DMS153 treated with DMSO at 0.1 percent for 48 hours (cell line): Measurements from ENCODE around the gene EDRF1.
"Not testable (repeated sequence)": the region's sequence is repeated elsewhere in the genome, so short reads cannot be mapped to it uniquely, and the experiment has no call there.

ENCODE experiments used
- DNase-seq: peaks from one replicate; lab custom pipeline; 2025; ENCODE audit not compliant: unreplicated experiment; lab: John Stamatoyannopoulos, UW

Gene EDRF1

GRCh38 chr10:125707541-125708468 lies 11.7 kb upstream of the EDRF1 start:
- no peak for DNase-seq

DNA sequence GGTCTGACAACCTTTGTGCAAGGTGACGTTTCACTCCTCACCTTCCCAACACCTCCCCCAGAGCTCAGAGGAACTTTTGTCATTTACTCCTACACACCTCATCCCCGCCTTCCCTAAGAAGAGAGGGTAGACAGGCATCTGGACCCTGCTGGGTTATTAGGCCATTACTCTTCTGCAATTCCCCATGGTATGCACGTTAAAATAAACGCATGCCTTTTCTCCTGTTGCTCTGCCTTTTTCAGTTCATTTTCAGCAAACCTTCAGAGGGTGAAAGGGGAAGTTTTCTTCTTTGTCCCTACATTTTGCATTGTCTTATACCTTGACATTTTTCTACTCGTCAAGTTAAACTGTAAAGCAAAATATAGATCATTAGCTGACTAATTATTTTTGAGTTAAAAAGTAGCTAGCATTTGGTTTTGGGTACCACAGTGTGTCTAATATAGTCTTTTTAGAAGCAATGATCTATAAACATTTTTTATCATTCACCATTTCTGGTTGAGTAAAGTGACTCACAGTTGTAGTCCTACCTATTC lies 10.5 kb upstream of the EDRF1 start:
- no peak for DNase-seq

DNA sequence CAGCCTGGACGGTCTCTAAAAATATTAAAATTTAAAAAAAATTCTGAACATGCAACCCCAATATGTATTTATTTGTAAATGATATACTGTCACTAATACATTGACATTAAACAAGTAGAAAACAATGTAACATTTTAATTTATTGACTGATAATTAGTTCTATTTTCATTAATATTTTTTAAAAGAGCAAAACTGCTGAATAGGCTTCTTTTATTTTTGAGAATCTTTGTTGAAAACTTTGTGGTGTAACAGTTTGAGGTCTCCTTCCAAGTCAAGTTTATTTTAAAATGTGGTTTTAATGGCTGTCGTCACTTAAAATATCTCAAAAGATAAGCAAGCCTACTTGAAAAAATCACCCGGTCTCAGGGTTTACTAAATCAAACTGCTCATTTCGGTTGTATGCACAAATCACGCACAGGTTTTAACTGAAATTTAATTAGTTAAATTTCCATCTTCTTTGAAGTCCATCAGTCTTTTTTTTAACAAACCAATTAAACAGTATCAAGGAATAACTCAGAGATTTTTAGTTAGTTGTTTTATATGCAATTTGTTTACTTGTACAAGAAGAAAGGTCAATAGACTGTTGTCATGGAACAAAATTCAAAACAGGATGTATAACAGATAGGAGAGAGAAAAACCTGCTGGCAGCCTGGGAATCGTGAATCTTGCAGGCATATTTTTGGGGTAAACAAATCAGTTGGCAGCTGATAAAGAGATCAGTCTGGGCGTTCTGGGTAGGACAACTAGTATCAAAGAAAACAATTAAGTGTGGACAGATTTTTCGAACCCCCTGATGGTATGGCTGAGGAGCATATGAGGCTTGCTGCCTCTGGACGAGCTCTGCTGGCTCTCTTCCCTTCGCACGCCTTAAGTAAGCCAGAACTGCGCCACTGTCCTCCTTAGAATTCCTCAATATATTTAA lies 9.7 kb upstream of the EDRF1 start:
- DNase-seq: no peak

DNA sequence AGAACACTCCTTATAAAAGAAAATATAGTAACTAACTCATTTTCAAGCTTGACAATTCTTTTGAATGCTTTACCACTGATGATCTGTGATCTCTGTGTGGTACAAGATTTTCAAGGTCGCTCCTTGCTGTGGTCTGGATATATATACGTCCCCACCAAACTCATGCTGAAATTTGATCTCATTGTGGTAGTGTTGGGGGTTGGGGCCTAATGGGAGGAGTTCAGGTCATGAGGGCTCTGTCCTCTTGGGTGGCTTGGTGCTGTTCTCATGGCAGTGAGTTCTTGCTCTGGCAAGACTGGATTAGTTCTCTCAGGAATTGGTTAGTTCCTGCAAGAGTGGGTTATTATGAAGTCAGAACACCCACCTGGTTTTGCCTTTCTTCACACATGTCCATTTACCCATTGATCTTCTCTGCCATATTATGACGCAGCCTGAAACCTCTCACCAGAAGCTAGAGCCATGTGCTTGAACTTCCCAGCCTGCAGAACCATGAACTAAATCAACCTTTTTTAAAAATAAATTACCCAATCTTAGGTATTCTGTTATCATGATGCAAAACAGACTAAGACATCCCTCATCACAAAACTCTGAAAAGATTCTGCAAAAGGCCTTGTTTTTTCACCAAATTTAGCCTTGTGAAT lies 8.3 kb upstream of the EDRF1 start:
- DNase-seq: no peak

DNA sequence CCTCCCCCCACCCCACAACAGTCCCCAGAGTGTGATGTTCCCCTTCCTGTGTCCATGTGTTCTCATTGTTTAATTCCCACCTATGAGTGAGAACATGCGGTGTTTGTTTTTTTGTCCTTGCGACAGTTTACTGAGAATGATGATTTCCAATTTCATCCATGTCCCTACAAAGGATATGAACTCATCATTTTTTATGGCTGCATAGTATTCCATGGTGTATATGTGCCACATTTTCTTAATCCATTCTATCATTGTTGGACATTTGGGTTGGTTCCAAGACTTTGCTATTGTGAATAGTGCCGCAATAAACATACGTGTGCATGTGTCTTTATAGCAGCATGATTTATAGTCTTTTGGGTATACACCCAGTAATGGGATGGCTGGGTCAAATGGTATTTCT lies 4.8 kb upstream of the EDRF1 start:
- not testable (repeated sequence) for DNase-seq

DNA sequence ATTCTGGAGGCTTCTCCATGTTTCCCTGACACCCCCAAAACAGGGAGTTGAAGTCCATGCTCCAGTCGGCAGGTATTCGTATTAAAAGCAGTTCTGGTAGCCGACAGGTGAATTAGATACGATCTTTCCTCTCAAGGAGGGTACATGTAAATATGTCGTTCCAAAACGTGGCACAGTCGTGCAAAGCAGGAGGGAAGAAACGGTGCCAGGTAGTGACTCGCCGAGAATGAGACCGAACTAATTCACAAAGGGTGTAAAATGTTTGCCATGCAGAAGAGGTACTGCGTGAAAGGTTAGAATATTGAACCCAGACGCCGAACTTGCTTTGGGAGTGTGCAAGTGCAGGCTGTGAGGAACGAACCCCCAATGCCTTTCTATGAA lies 483 bp downstream of the EDRF1 start:
- no peak for DNase-seq

DNA sequence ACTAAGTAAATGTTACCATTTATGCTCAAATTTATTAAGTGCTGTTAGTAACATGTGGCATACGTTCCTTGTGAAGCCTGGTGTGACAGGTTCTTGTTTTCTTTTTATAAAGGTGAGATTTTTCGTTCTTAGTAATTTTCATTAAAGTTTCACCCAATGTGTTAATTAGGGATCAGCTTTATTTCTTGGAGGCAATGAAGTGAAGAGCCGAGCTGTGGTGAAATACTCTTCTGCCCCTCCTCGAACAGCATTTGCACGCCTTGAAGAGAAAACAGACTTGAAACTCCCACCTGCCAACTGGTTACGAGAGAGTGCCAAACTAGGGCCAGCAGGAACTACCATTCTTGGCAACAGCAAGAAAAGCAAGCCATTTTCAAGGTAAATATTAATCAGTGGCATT lies 1.5 kb downstream of the EDRF1 start:
- DNase-seq: no peak

GRCh38 chr10:125722811-125723210 lies 3.3 kb downstream of the EDRF1 start:
- no peak for DNase-seq

- no peak for DNase-seq
Measured at GRCh38 chr10:125726914-125727313, 7.4 kb downstream of the EDRF1 start.

DNA sequence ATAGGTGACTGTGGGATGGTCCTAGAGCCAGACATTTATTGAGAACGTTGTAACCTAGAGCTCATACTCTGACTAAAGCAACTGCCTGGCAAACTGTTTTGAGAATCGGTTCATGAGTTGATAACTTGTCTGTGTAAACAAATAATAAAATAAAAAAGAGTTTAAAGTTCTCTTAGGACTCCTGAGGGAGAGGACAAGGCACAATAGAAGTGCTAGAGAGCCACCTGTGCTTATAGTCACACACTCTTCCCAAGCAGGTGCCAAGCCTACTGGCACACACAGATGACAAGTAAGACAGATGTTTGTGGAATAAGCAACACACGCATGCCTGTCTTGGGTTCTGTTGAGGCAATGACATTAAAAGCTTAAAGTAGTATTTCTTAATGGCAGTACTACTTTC lies 7.9 kb downstream of the EDRF1 start:
- no peak for DNase-seq

DNA sequence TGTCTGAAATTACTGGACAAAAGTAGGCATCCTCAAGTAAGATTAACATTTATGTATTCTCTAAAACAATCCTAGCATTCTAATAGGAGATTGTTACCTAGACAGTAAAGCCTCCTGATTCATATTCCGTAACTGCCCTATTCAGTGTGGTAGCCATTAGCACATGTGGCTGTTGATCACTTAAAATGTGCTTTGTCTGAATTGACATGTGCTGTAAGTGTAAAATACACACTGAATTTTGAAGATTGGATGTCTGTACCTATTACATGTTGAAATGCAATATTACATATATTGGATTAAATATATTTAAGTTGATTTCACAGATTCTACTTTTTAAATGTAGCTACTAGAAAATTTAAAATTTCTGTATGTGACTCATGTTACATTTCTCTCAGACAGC lies 14.6 kb downstream of the EDRF1 start:
- no peak for DNase-seq

DNA sequence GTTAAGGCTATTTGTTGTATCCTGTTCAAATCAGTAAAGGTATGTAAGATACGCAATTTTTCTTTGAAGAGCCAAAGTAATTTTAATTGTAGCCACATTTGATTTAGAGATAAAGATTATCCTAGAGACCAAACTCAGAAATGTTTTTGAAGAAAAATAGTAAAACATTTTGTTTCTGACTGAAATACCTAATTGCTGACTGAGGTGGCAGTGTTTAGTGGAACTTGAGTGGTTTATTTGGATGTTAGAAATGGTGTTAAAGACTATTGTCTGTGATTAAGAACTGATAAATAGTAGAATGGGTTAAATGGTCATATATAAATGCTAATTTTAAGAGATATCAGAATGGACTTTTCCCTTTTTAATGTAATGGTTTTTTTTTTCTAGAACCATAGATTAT lies 15.3 kb downstream of the EDRF1 start:
- DNase-seq: no peak

DNA sequence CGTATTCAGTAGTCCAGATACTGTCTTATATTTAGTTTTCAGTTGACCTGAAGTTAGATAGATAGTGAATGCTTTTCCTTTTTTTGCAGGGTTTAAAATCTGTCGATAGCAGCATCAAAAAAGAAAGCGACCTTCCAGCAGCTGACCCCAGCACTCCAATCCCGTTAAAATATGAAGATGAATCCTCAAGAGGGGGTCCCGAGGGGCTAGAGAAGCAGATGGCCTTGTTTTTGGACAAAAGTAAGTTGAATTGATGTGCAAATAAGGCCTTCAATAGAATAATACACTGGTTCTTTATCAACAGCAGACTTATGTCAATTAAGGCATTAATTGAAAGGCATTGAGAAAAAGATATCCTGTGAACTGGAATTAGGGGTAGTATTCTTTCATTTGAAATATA lies 18.7 kb downstream of the EDRF1 start:
- DNase-seq: no peak

GRCh38 chr10:125739994-125740679 lies 20.6 kb downstream of the EDRF1 start:
- DNase-seq: no peak

- DNase-seq: no peak
Measured at GRCh38 chr10:125742465-125742864, 23.0 kb downstream of the EDRF1 start.

DNA sequence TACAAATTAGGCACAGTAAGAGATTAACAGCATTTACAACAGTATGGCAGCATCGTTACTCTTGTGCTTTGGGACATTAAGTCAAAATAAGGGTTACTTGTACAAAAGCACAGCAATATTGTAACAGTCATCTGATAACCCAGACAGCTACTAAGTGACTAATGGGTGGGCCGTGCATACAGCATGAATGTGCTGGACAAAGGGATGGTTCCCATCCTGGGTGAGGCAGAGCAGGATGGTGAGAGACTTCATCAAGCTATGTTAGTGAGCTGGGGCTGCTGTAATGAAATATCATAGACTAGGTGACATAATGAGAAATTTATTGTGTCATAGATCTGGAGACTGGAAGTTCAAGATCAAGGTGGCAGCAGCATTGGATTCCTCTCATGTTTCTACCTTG lies 25.4 kb downstream of the EDRF1 start:
- DNase-seq: no peak

- no peak for DNase-seq
Measured at GRCh38 chr10:125747417-125747816, 27.9 kb downstream of the EDRF1 start.

- peak; percentile 53 for DNase-seq
Measured at GRCh38 chr10:125756196-125756595, 36.7 kb downstream of the EDRF1 start.

- no peak for DNase-seq
Measured at GRCh38 chr10:125756853-125757487, 37.5 kb downstream of the EDRF1 start.

- no peak for DNase-seq
Measured at GRCh38 chr10:125757742-125758141, 38.2 kb downstream of the EDRF1 start.
